IMR-90 (cell line): ENCODE data around the gene CIZ1. TPM values are rescaled to one million over a fixed set of nuclear protein-coding genes. Genes with fewer than 3 reads are reported as not detected.

ENCODE experiments used
- ATAC-seq: fragments of 200-7000 bp; cut with Tn5 transposase; 2 replicates; pipeline ENCODE4 v1.9.1; 2020; ENCODE audit warnings: low read depth, mild to moderate bottlenecking, moderate library complexity
- BruUV-seq: library from RNA; stranded (reverse); fragments of 400-500 nt; replicated peaks from 2 replicates; lab custom pipeline; 2021; lab: Mats Ljungman, UMichigan
- CTCF ChIA-PET: fragments of 300-600 bp; formaldehyde crosslinking; extraction: SDS; loops from one replicate; lab custom pipeline; 2021; ENCODE audit warnings: antibody characterized with exemption; lab: Yijun Ruan, JAX
- POLR2A ChIA-PET: fragments of 300-600 bp; sonication (Branson Sonifier 250); formaldehyde crosslinking; loops from one replicate; lab custom pipeline; 2022; ENCODE audit warnings: antibody characterized with exemption; ENCODE audit not compliant: unreplicated experiment; lab: Charles Lee
- DNase-seq: peaks from one replicate; pipeline ENCODE4 v3.0.0; 2013
- H2AFZ ChIP-seq: replicated peaks from 2 replicates; pipeline ENCODE3; 2013; ENCODE audit warnings: low read length, mild to moderate bottlenecking; ENCODE audit not compliant: poor library complexity
- H2AK5ac ChIP-seq: 2 replicates; pipeline ENCODE4 v1.6.1; 2013; ENCODE audit warnings: low read depth, low read length, inconsistent platforms
- H2AK9ac ChIP-seq: replicated peaks from 2 replicates; pipeline ENCODE3; 2013; ENCODE audit warnings: mild to moderate bottlenecking, low read depth, low read length, moderate library complexity; ENCODE audit not compliant: poor library complexity
- H2BK120ac ChIP-seq: 2 replicates; pipeline ENCODE4 v1.6.1; 2013; ENCODE audit warnings: low read depth, low read length, inconsistent platforms
- H2BK15ac ChIP-seq: 3 replicates; pipeline ENCODE4 v1.6.1; 2013; ENCODE audit warnings: low read depth, low read length, inconsistent platforms
- H2BK20ac ChIP-seq: 2 replicates; pipeline ENCODE4 v1.6.1; 2013; ENCODE audit warnings: low read depth, mild to moderate bottlenecking, inconsistent platforms, low read length, moderate library complexity
- H2BK5ac ChIP-seq: 2 replicates; pipeline ENCODE4 v1.6.1; 2013; ENCODE audit warnings: mild to moderate bottlenecking, low read depth, low read length, inconsistent platforms; ENCODE audit not compliant: poor library complexity, severe bottlenecking
- H3K14ac ChIP-seq: replicated peaks from 2 replicates; pipeline ENCODE4 v1.6.1; 2013; ENCODE audit warnings: low read depth, low read length, inconsistent platforms
- H3K18ac ChIP-seq: 2 replicates; pipeline ENCODE4 v1.6.1; 2013; ENCODE audit warnings: low read depth, low read length, control low read depth
- H3K23ac ChIP-seq: 2 replicates; pipeline ENCODE4 v1.6.1; 2013; ENCODE audit warnings: low read depth, low read length, inconsistent platforms
- H3K27ac ChIP-seq: 2 replicates; pipeline ENCODE4 v1.5.1; 2013; ENCODE audit warnings: mild to moderate bottlenecking, control low read depth, low read length; ENCODE audit not compliant: insufficient read depth
- H3K27me3 ChIP-seq: 2 replicates; pipeline ENCODE4 v1.6.1; 2013; ENCODE audit warnings: low read length; ENCODE audit not compliant: control insufficient read depth, insufficient read depth
- H3K36me3 ChIP-seq: 2 replicates; pipeline ENCODE4 v1.6.1; 2013; ENCODE audit warnings: low read length, mixed read lengths; ENCODE audit not compliant: control insufficient read depth, insufficient read depth
- H3K4ac ChIP-seq: 2 replicates; pipeline ENCODE4 v1.6.1; 2013; ENCODE audit warnings: low read depth, low read length, inconsistent platforms
- H3K4me1 ChIP-seq: 2 replicates; pipeline ENCODE4 v1.6.1; 2013; ENCODE audit warnings: low read length, mixed read lengths; ENCODE audit not compliant: control insufficient read depth, insufficient read depth
- H3K4me2 ChIP-seq: 2 replicates; pipeline ENCODE4 v1.6.1; 2013; ENCODE audit warnings: low read depth, mild to moderate bottlenecking, control low read depth, low read length, moderate library complexity
- H3K4me3 ChIP-seq: 2 replicates; pipeline ENCODE4 v1.5.1; 2013; ENCODE audit warnings: low read depth, mild to moderate bottlenecking, control low read depth, low read length, moderate library complexity; ENCODE audit not compliant: insufficient read depth
- H3K56ac ChIP-seq: 2 replicates; pipeline ENCODE4 v1.6.1; 2013; ENCODE audit warnings: low read length, inconsistent platforms; ENCODE audit not compliant: insufficient read depth; ENCODE audit errors: extremely low read depth
- H3K79me1 ChIP-seq, 2 experiments: 2 replicates each; pipeline ENCODE4 v1.6.1; 2013; ENCODE audit warnings: low read length in 2 of 2, inconsistent platforms in 1 of 2, low read depth in 1 of 2
- H3K9ac ChIP-seq: 2 replicates; pipeline ENCODE4 v1.6.1; 2013; ENCODE audit warnings: low read depth, low read length, control low read depth
- H3K9me1 ChIP-seq: 2 replicates; pipeline ENCODE4 v1.6.1; 2013; ENCODE audit warnings: low read length, inconsistent platforms; ENCODE audit not compliant: insufficient read depth
- H3K9me3 ChIP-seq: 2 replicates; pipeline ENCODE4 v1.6.1; 2013; ENCODE audit warnings: low read length; ENCODE audit not compliant: control insufficient read depth, insufficient read depth
- H4K20me1 ChIP-seq: 2 replicates; pipeline ENCODE4 v1.6.1; 2013; ENCODE audit warnings: low read length, inconsistent platforms; ENCODE audit not compliant: insufficient read depth
- H4K5ac ChIP-seq: 2 replicates; pipeline ENCODE4 v1.6.1; 2013; ENCODE audit warnings: mild to moderate bottlenecking, low read depth, low read length, control low read depth
- H4K8ac ChIP-seq, 2 experiments: 2 replicates each; pipeline ENCODE4 v1.6.1; 2013; ENCODE audit warnings: low read depth in 2 of 2, low read length in 2 of 2, control low read depth in 1 of 2, inconsistent platforms in 1 of 2
- H4K91ac ChIP-seq: 2 replicates; pipeline ENCODE4 v1.6.1; 2013; ENCODE audit warnings: low read depth, low read length, inconsistent platforms; ENCODE audit not compliant: insufficient read depth
- CEBPB ChIP-seq: IDR thresholded peaks from 2 replicates; pipeline ENCODE4 v1.6.1; 2012; ENCODE audit warnings: low read depth, low read length, improper control_type of control experiment
- MAFK ChIP-seq: IDR thresholded peaks from 2 replicates; pipeline ENCODE4 v1.6.1; 2012; ENCODE audit warnings: low read depth, low read length, improper control_type of control experiment
- NFE2L2 ChIP-seq: fragments of 150-350 bp; IDR thresholded peaks from 2 replicates; pipeline ENCODE4 v1.6.1; 2016; ENCODE audit warnings: low read depth, mild to moderate bottlenecking, low read length
- WGBS, 2 experiments: methylation state at CpG; one replicate each; pipeline versions ENCODE4 v1.1.5 to v1.1.7; 2013; ENCODE audit warnings: missing lambda C conversion rate in 2 of 2; ENCODE audit not compliant: insufficient read length in 1 of 2; ENCODE audit errors: extremely low coverage in 2 of 2; 5-methylcytosine and 5-hydroxymethylcytosine counted together
- dilution Hi-C: fragments of 300-500 bp; cut with HindIII; formaldehyde crosslinking; loops from one replicate; pipeline ENCODE4 v1.14.3; 2018; ENCODE audit warnings: low sequenced_read_pairs; ENCODE audit not compliant: unreplicated experiment
- in situ Hi-C: fragments of 300-500 bp; cut with MboI; formaldehyde crosslinking; loops from 3 replicates; pipeline ENCODE4 v1.14.3; 2019; ENCODE audit warnings: low sequenced_read_pairs, inconsistent platforms, mixed read lengths
- intact Hi-C: fragments of 100-400 bp; cut with micrococcal nuclease; formaldehyde crosslinking; loops from 2 replicates; pipeline ENCODE4 v1.10.0; 2022
- polyA plus RNA-seq, 3 experiments: library from polyadenylated mRNA; depleted of rRNA; stranded (reverse); fragments of >200 nt; gene quantifications; 2 replicates each; pipeline ENCODE4 v1.2.3, GENCODE V29; 2012; ENCODE audit warnings: low replicate concordance in 1 of 3
- total RNA-seq: library from RNA; depleted of rRNA; stranded (reverse); fragments of >200 nt; gene quantifications from 2 replicates; pipeline ENCODE4 v1.2.3, GENCODE V29; 2012

CIZ1 gene
- total and polyA plus RNA-seq, 2 of the 4 experiments (the other 2 are of a cell fraction): 13.8 to 51.9 TPM

DNA sequence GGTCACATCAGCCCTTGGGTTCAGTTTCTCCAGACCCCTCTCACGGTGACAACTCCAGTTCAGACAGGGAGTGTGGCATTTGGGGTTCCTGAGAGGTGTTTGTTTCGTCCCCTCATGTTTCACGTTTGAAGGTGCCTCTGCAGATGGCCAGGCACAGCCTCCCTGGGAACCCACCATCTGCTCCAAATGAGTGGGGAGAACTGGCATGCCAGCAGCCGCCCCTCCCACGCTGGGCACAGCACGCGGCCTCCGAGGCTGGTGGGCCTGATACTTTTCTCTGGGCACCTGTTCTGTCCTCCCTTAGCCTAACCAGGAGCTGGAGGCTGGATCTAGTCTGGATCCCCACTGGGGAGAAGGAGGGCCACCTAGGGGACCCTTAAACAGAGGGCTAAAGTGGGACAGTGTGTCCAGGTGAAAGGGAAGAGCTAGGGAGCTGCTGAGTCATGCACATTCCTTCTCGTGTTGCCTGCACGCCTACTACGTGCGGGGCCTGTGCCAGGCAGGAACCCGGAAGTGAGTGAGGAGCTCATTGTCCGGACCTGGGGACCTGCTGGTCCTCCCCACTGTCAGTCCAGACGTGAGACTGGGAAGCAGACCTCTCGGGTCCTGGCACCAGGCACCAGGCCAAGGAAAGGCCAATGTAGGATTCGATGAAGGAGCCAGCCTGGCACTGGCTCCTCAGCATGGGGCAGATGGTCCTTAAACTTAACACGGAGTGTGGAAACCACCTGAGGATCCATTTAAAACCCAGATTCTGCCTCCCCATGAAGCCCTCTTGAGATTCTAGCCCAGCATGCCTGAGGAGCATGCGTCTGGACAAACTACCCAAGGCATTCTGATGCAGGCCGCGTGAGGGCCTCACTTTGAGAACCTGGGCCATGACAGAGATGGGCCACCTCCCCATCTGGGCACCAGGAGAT is 23.5 kb upstream of the CIZ1 start:
- Histone ChIP-seq H2AFZ (peak overlapping the region; percentile 75), H3K27me3 (no peaks in the 10 kb centered on the region), H3K23ac (no peak overlapping the region; the same call in 1 of the 2 replicates), H4K91ac (peak overlapping the region; percentile 57; the same call in 1 of the 2 replicates), H2BK5ac (no peak overlapping the region), H2BK15ac (no peak overlapping the region; the same call in 2 of the 3 replicates), H2AK9ac (peak overlapping the region; percentile 43), H4K8ac (peak overlapping the region in 1 of 2 experiments; percentile 78; a peak in 2 of 4 replicates), H2BK20ac (peak overlapping the region; percentile 39; the same call in 1 of the 2 replicates), H4K5ac (no peak overlapping the region), H3K4me1 (peaks cover 20% of the 10 kb centered on the region), H3K9me1 (peaks cover 13% of the 10 kb centered on the region), H3K18ac (peak overlapping the region; percentile 9; the same call in 1 of the 2 replicates), H2AK5ac (peak overlapping the region; percentile 57), H3K56ac (no peak overlapping the region), H3K9me3 (no peaks in the 10 kb centered on the region), H3K36me3 (no peaks in the 10 kb centered on the region; the same call in 1 of the 2 replicates), H3K9ac (no peak overlapping the region), H3K14ac (0 out of 2 replicates have a peak overlapping the region, but pooled peaks have one; percentile 23), H3K79me1 (no peaks in the 10 kb centered on the region; a peak in 1 of 4 replicates), H3K4me2 (no peak overlapping the region), H2BK120ac (peak overlapping the region; percentile 57), H3K4me3 (no peak overlapping the region), H3K27ac (no peak overlapping the region), H4K20me1 (0 out of 2 replicates have a peak, but pooled peaks cover 4% of the 10 kb centered on the region), H3K4ac (peak overlapping the region; percentile 64)
- in situ Hi-C loops (no loop called here), intact Hi-C loops (no loop called here), dilution Hi-C loops (no loop called here)
- ATAC-seq (no peak), DNase-seq (no peak)
- CTCF ChIA-PET: no interaction called here
- 75% methylated on average over 8 of the region's 21 CpGs; no CpG with 5 or more reads in 1 of the 2 experiments for WGBS, 2 experiments
- no TSS peak for BruUV-seq
- POLR2A ChIA-PET: no interaction called here
- no peak for TF ChIP-seq CEBPB
- no peak for TF ChIP-seq MAFK
- 0 out of 2 replicates have a peak, but pooled peaks have one; percentile 50 for TF ChIP-seq NFE2L2
